ENCODE measurements around the gene HBD. TPM values are rescaled to one million over a fixed set of nuclear protein-coding genes. Genes with fewer than 3 reads are reported as not detected.
"Not testable (repeated sequence)": the region's sequence is repeated elsewhere in the genome, so short reads cannot be mapped to it uniquely, and the experiment has no call there.

Gene HBD
- total RNA-seq, 1 donor from 2014 or later: not detected

GRCh38 chr11:5251746-5252145 lies 17.5 kb upstream of the HBD start:
- Histone ChIP-seq H3K27me3 (no peaks in the 10 kb centered on the region), H3K27ac (no peak overlapping the region), H3K9me3 (no peaks in the 10 kb centered on the region), H3K4me3 (no peak overlapping the region), H3K36me3 (no peaks in the 10 kb centered on the region), H3K4me1 (no peaks in the 10 kb centered on the region)
- no peak for DNase-seq
- no peak for TF ChIP-seq CTCF (IDR thresholded peaks at IDR 0.05)
- intact Hi-C loops (cut with DNase I): no loop called here
- ATAC-seq: no peak

- no peak for TF ChIP-seq CTCF (IDR thresholded peaks at IDR 0.05)
- no peak for ATAC-seq
Observed at GRCh38 chr11:5250543-5251204, 16.4 kb upstream of the HBD start.

GRCh38 chr11:5249807-5250396 lies 15.6 kb upstream of the HBD start, which contains the start of gene HBG1:
Gene HBG1 (minus strand): TSS chr11:5249857. CDS start chr11:5249804, 53 bp downstream.
- H3K4me1 ChIP-seq; DNase-seq; H3K36me3 ChIP-seq; ATAC-seq; H3K27me3 ChIP-seq; H3K27ac ChIP-seq; intact Hi-C loops (cut with DNase I); H3K4me3 ChIP-seq; H3K9me3 ChIP-seq: not testable (repeated sequence)

More at GRCh38 chr11:5250543-5251204, 16.4 kb upstream of the HBD start:
- H3K27me3 ChIP-seq: no peaks in the 10 kb centered on the region
- H3K9me3 ChIP-seq: no peaks in the 10 kb centered on the region
- H3K36me3 ChIP-seq: no peaks in the 10 kb centered on the region
- H3K4me3 ChIP-seq: no peak overlapping the region
- intact Hi-C loops (cut with DNase I): no loop called here
- H3K27ac ChIP-seq: no peak overlapping the region
- no peaks in the 10 kb centered on the region for H3K4me1 ChIP-seq
- DNase-seq: no peak

GRCh38 chr11:5248498-5248897 lies 14.2 kb upstream of the HBD start:
- H3K4me1 ChIP-seq; ATAC-seq; H3K27me3 ChIP-seq; H3K27ac ChIP-seq; intact Hi-C loops (cut with DNase I); H3K9me3 ChIP-seq; DNase-seq; H3K36me3 ChIP-seq; H3K4me3 ChIP-seq: not testable (repeated sequence)

- Histone ChIP-seq H3K36me3 (no peaks in the 10 kb centered on the region), H3K9me3 (no peaks in the 10 kb centered on the region), H3K4me3 (no peak overlapping the region), H3K4me1 (no peaks in the 10 kb centered on the region), H3K27me3 (no peaks in the 10 kb centered on the region), H3K27ac (no peak overlapping the region)
- DNase-seq (no peak), ATAC-seq (no peak)
- no peak for TF ChIP-seq CTCF (IDR thresholded peaks at IDR 0.05)
- intact Hi-C loops (cut with DNase I): no loop called here
Observed at GRCh38 chr11:5247472-5248192, 13.3 kb upstream of the HBD start.

- no peak overlapping the region for H3K27ac ChIP-seq
- H3K27me3 ChIP-seq: no peaks in the 10 kb centered on the region
- H3K36me3 ChIP-seq: no peaks in the 10 kb centered on the region
- no peaks in the 10 kb centered on the region for H3K9me3 ChIP-seq
- no peak overlapping the region for H3K4me3 ChIP-seq
- H3K4me1 ChIP-seq: no peaks in the 10 kb centered on the region
- intact Hi-C loops (cut with DNase I): no loop called here
- ATAC-seq (no peak), DNase-seq (no peak)
- no peak for TF ChIP-seq CTCF (IDR thresholded peaks at IDR 0.05)
Observed at GRCh38 chr11:5246772-5247471, 12.6 kb upstream of the HBD start.

Measured in upper lobe of right lung (tissue), 1 donor.